ENCODE results near the gene OBI1. TPM values are rescaled to one million over a fixed set of nuclear protein-coding genes. Genes with fewer than 3 reads are reported as not detected.
"Not testable (repeated sequence)": the region's sequence is repeated elsewhere in the genome, so short reads cannot be mapped to it uniquely, and the experiment has no call there.

Gene OBI1
- total RNA-seq, 2 experiments from 2014 or later: 19.8 to 20.0 TPM

DNA sequence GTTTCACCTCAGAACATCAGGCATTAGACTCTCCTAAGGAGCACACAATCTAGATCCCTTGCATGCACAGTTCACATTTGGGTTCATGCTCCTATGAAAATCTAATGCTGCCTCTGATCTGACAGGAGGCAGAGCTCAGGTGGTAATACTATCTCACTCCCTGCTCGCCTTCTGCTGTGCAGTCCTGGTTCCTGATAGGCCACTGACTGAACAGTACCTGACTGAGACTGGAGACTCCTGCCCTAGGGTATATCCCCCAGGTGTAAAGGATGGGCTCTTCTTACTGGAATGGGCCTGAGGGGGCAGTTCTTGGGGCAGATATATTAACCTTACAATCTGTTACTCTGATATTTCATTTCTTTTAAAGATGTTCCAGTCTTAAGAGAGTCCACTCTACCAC, 6.3 kb downstream of the OBI1 start:
- POLR2A ChIA-PET: no interaction called here
- CTCF ChIA-PET: no interaction called here

DNA sequence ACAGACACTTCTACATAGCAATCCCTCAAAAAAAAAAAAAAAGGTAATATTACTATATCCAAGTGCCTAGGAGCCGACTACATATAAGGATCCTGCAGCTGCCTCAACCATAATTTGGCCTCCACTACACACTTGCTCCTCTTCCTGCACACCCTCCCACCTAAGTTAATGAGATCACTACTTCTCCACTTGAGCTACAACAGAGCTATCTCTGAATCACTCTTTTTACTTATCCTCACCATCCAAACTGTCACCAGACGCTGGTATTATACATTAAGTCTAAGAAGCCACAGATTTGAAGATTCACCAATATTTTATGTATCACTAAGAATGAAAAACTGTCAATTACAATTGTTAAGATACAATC, 8.3 kb downstream of the OBI1 start:
- ChIA-PET POLR2A (no interaction called here), CTCF (interaction anchor here (0.7 kb wide), 1 partner anchor 47 kb away, joined by 3 read pairs; no protein-coding TSS in a partner anchor)

DNA sequence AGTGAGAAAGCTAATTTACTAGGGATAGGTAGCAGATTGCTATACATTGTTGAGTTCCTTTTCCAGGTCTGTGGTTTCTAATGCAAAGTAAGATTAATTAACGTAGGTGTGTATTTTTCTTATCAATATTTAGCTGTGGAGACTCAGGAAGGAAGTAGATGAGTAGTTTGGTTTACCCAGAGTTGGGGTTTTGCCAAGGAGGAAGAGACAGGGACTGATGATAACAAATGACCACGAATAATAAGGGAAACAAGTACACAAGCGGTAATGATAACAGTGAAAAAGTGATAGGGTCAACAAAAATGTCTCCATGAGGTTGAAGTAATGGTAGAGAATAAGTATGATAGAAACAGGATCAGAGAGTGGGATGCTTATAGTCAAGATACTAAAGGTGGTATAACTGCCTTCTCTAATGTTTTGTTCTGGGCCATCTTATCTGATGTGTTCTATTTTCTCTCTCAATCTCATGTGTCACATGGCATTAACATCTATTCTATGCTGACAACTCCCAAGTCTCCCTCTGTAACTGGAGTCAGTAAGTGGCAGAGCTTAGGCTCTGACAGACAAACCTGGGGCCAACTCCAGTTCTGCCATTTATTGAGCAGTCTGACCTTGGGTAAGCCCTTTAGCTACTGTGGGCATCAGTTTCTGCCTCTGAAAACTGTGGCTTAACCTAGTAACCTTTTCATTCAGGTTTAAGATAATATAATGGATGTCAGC, 8.8 kb downstream of the OBI1 start:
- CTCF ChIA-PET: interaction anchor here (0.7 kb wide), 1 partner anchor 46 kb away, joined by 3 read pairs; no protein-coding TSS in a partner anchor
- POLR2A ChIA-PET: no interaction called here

DNA sequence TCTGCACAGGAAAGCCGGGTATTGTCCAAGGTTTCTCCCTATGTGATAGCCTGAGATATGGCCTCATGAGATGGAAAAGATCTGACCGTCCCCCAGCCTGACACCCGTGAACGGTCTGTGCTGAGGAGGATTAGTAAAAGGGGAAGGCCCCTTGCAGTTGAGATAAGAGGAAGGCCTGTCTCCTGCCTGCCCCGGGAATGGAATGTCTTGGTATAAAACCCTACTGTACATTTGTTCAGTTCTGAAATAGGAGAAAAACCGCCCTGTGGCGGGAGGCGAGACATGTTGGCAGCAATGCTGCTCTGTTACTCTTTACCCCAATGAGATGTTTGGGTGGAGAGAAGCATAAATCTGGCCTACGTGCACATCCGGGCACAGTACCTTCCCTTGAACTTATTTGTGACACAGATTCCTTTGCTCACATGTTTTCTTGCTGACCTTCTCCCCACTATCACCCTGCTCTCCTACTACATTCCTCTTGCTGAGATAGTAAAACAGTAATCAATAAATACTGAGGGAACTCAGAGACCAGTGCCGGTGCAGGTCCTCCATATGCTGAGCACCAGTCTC, 11.8 kb downstream of the OBI1 start:
- CTCF ChIA-PET, POLR2A ChIA-PET: not testable (repeated sequence)

DNA sequence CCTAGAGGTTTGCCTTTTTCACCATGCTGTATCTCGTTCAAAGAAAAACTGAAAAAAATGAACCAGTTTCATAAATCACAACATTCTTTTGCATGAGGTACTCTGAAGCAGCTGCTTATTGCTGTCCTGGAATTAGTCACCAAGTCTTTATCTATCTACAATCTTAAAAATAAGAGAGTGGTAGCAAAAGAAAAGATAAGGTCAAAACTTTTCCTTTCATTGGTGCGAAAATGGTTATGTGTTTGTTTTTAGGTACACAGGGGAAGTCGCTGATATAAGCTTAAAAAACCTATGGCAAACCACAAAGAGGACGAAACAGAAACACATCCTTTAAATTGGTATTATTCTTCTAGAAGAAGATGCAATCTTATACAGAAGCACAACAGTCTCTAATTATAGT, 20.7 kb downstream of the OBI1 start:
- POLR2A ChIA-PET: no interaction called here
- CTCF ChIA-PET: no interaction called here

DNA sequence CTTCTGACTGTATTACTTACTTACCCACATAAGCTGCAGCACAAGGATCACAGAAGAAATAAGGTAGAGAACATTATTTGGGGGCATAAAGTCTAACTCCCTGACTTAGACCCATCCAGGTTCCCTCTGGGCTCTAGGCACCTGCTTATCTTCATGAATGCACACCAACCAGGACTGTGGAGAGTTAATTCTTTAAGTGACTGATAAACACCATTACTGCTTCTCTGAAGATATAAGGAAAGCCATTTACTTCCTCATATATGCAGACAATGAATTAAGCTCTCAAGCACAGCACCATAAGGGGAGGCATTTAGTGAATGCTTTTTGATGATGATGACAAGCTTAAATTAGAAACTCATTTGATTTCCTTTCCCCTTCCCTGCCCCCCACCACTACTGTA, 22.5 kb downstream of the OBI1 start:
- CTCF ChIA-PET: no interaction called here

DNA sequence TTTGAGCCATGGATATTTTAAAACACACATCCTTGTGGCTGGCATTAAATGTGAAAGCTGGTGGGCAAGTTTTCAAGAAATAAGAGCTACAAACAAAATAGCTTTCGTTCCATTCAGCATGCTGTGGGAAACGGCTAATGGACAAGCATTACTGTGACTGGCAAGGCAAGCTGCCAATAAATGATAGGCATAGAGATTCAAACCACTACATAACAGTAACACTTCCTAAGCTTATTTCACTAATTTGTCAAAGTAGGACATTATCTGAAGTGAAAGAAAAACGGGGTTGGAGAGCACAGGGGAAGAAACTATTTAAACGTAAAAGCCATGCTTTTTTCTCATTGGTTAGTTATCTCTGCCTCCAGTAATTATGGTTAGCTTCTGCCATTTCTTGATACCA, 26.0 kb downstream of the OBI1 start:
- ChIA-PET POLR2A (no interaction called here), CTCF (no interaction called here)

More for the DNA sequence above, 22.5 kb downstream of the OBI1 start:
- POLR2A ChIA-PET: no interaction called here

DNA sequence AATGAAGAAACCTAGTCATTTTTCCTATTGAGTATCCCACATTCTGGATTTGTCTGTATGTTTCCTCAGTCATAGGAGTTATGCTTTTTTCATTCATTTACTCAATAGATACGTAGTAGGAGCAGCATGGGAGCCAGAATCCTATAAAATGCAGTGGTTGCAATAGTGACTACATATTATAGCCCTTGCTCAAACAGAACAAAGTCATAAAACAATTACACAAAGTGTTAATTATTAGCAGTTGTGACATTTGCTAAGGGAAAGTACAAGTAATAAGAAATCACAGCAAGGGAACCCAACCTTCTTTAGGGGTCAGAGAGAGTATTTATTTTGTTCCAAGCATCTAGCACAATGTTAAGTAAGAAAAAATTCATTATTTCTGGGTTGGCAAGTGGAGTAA, 27.9 kb downstream of the OBI1 start:
- ChIA-PET POLR2A (no interaction called here), CTCF (no interaction called here)

DNA sequence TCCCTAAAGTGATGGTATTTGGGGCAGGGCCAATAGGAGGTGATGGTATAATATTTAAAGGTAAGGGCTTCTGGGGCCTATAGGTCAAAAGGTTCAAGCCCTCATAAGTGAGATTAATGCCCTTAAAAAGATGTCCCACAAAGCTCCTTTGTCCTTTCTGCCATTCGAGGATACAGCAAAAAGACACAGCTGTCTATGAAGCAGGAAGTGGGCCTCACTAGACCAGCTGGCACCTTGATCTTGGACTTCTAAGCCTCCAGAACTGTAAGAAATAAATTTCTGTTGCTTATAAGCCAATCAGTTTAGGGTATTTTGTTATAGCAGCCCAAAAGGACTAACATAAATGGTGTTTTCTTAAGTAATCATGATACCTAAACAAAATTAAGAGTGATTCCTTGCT, 28.4 kb downstream of the OBI1 start:
- CTCF ChIA-PET: no interaction called here
- POLR2A ChIA-PET: no interaction called here

DNA sequence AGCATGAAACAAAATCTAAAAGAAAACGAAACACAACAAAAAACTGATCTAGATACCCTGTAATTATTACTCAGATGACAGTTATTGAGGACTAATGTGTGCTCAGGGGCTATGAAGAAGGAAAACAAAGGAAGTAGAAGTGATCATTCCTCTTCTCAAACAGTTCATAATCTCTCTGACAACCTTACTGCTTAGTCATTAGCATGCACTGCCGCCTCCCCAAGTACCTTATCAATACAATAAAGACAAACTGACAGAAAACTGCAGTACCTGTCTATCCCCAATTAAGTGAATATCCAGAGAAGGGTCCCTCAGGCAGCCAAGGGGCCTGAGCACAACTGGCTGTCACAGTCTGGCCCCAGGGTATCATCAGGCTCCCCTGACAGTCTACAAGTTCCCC, 33.6 kb downstream of the OBI1 start:
- POLR2A ChIA-PET: no interaction called here
- CTCF ChIA-PET: no interaction called here

DNA sequence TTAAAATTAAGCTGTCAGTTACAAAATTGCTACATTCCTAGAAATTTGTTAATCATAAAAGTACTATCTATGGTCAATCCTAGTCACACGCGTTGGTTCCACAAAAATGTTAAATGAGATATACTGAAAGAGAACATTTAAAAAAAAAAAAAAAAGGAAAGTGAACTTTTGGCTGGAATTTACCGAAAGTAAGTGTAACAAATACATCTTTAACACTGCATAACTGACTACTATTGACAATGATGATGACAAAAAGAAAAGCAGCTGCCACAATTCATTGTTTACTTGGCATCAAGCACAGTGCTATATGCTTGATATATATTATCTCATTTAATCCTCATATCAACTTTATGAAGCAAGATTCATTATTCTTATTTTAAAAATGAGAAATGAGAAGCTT, 35.8 kb downstream of the OBI1 start:
- ChIA-PET CTCF (no interaction called here), POLR2A (no interaction called here)

DNA sequence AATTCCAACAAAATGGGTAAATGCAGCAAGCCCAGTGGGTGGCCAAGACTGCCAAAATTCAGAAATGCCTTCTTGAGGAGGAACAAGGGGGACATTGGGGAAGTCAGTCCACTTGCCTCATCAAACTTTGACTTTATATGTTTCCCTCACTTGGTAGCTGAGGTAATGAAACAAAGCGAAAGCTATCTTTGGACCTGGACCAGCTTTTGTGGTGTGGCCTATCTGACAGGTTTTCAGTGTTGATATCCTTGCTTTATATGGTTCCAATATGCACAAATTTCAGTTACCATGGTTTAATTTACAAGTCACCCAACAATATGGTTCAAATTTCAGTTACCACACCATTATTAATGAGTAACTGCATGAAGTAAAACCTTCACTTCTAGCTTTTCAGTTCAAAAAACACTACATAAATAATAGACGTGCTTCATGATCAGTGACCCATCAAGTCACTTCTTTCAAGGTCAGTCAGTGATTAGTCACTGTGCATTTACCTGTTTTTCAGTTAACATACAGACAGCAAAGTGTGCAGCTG, 38.0 kb downstream of the OBI1 start:
- ChIA-PET CTCF (no interaction called here), POLR2A (no interaction called here)

DNA sequence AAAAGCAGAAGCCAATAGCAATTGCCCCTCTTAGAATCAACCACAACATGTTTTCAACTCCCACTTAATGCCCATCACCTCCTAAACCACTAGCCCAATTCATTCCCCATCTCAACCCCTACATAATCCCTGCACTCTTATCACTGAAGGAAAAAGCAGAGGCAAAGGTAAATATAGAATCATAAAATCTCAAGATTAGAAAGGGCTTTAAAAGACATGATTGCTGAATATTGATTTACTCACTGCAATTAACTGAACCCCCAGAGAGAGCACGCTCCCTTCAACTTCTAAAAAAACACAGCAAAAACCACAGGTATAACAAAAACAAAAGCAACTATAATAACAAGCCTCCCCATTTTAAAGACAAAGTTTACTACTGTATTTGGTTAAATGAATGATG, 40.5 kb downstream of the OBI1 start:
- POLR2A ChIA-PET: no interaction called here
- CTCF ChIA-PET: no interaction called here

DNA sequence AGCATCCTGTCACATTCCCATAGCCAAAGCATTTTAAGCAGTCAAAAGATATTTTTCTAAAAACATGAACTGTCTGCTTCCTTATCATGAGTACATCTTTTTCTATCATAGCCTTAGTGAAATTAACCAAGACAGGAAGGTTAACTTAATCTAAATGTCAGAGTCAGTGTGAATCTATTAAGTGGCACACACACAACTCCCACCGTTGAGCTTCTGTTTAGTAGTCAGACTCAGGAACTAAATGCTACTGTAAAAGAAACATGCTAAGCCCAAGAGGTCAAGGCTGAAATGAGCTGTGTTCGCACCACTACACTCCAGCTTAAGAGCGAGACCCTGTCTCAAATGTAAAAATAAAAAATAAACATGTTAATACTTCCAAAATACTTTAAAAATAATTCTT, 47.9 kb downstream of the OBI1 start:
- ChIA-PET CTCF (no interaction called here), POLR2A (no interaction called here)

DNA sequence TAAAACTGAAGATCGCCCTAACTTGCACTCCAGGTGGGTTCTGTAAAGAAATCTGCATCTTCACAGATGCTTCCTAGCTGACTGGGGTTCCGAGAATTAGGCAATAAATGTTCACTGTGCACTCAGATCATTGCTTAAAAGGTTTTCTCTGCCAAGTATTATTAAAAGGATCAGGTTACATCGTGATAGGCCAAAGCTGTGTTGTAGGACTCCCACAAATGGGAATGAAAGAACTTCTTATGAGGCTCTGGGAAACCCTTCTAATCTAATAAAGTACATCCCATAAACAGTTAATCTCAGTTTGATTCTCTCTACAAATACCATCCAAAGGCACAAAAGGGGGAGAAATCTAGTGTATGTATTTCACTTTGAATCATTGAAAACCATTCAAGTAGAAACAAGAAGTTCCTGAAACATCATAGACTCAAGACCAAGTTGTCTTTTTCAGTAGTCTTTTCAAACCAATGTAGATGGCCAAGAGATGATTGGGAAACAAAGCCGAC, 48.5 kb downstream of the OBI1 start:
- ChIA-PET CTCF (no interaction called here), POLR2A (no interaction called here)

DNA sequence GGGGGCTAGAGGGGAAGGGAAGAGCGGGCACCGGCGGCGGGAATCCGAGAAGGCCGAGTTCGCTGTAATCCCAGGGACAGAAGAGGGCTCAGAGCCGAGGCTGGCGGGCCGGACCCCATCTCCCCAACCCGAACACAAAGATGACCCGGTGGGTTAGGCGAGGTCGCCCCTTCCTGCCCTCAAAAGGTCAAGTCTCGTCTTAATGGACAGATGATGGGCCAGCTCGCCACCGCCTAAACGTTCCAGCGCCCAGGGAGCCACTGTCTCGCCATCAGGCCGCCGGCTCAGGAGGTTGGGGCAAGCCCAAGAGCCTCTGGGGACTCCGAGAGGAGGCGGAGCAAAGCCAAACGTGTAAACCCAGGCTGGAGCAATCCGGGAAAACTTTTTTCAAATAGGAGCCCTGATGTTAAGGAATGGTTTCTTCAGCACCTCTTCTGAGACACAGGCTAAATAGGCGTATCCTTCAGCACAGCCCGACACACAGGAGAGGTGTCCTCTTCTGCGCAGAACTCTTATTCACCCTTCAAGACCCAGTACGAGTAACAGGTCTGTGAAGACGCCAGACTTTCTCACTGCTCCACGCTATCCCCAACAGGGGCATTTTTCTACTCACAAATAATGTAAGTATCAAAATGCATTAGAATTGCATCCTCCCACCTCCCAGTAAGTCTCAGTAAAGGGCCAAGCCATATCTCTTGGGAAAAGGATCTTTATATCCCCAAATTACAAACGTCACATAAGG, 49.3 kb downstream of the OBI1 start:
- ChIA-PET CTCF (no interaction called here), POLR2A (no interaction called here)

DNA sequence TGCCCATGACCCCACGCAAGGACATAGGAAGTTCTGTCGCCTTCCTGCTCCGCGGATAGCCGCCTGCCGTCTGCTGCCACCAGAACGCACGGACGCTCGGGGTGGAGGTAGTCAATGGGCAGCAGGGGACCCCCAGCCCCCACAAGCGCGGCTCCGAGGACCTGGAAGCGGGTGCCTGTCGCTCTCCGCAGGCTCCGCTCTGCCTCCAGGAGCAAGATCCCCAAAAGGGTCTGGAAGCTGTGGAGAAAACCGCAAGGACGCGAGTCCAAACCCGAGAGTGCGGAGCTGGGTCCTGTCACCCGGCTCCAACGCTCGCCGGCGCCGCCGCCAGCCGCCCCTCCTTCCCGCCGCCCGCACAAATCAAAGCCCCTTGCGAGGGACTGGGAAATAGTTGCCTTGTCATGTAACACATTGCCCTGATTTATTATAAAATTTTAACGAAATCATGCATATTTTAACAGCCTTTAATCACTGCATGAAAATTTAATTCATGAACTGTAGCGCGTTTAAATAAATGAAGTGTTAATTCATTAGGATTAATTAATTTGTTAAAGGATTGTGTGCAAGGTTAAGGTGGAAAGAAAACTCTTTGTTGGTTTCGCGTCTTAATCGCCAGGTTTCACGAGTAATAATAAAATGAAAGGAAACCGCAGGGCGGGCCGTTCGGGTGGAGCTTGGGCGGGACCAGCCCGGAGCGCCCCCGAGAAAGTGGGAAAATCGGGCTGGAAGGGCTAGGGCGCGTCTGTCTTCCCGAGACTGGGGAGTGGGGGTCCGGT, 50.1 kb downstream of the OBI1 start:
- ChIA-PET POLR2A (no interaction called here), CTCF (no interaction called here)

DNA sequence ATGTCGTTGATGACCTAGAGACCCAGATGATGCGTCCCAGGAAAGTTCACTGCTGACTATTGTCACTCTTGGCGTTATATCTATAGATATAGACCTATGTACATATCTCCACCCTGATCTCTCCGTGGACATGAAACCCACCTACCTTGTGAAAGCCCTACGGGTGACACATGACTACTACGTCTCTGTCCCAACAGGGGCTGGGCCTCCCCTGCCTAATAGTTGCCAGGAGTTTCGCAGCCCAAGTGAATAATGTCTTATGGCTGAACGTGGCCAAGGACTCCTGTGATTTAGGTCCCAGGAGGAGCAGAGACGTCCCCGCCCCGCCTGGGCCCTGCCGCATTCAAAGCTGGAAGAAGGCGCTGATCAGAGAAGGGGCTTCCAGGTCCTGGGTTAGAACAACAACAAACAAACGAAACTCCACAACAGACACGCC, 50.7 kb downstream of the OBI1 start:
- CTCF ChIA-PET: no interaction called here
- POLR2A ChIA-PET: no interaction called here

DNA sequence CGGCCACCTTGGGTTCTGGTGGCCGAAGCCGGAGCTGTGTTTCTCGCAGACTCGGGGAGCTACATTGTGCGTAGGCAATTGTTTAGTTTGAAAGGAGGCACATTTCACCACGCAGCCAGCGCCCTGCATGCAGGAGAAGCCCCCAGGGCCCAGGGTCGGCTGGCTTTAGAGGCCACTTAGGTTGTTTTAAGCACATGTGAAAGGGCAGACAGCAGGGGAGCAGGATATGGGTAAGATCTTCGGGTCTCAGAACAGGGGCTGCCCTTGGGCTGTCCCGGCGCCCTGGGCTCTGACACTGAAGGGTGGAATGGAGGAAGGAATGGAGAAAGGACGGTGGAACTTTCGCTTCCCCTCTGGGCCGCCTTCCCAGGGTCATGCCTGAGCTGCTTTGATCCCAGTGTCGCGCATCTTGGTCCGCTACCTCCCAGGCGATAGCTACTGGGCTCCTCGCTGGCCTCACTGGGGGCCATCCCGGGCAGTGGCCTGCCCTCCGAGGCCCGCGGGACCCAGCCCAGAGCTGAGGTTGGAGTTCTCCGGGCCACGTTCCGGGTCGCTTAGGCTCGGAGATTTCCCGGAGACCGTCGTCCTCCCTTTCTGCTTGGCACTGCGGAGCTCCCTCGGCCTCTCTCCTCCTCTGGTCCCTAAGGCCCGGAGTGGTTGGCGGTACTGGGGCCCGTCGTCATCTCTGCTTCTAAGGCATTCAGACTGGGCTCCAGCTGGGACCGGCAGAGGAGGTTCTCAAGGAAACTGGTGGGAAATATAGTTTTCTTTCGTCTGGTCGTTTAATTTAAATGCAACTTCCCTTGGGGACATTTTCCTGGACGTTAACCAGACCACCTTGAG, 51.3 kb downstream of the OBI1 start:
- CTCF ChIA-PET: no interaction called here
- POLR2A ChIA-PET: no interaction called here

Measured in activated CD8-positive, alpha-beta memory T cell treated with anti-CD3 and anti-CD28 coated beads for 36 hours (primary cell).